Measurements from ENCODE around the gene GIPC2. TPM values are rescaled to one million over a fixed set of nuclear protein-coding genes. Genes with fewer than 3 reads are reported as not detected.

The GIPC2 gene
- total and polyA plus RNA-seq, 2 donors (not counting 3 experiments of a cell fraction or from before 2014, with no cell fraction given), result 2.8 to 9.6 TPM

DNA sequence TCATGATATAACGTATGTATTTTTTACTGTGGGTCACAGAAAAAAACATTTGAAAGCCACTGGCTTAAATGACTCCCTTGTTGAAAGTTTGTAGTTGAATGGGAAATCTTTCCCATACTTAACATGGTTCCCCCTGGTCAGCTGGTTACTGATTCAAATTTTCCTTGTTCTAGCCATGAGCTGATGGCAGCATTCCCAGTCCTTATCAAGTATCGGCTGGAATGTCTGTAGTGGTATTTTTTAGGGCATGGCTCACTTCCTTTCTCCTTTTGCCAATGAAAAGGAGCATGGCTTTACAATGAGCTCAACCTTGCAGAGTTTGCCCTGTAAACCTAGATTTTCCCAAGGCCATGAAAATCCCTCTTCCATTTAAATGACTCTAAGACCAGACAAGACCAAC lies 55.7 kb downstream of the GIPC2 start:
- Histone ChIP-seq H3K27me3 (ENCODE audit: control insufficient read depth in 2 of 2, insufficient read depth in 2 of 2, low read length in 2 of 2) (no peaks in the 10 kb centered on the region), H3K4me1 (ENCODE audit: control insufficient read depth, extremely low read depth, insufficient read depth, low read length) (peaks cover 52% of the 10 kb centered on the region), H4K20me1 (replicated peaks; ENCODE audit: control insufficient read depth, extremely low read depth, insufficient read depth, low read length) (no peaks in the 10 kb centered on the region), H3K4me2 (ENCODE audit: insufficient read depth, low read length) (peak overlapping the region; percentile 52), H2AFZ (ENCODE audit: low read depth, low read length) (no peak overlapping the region), H3K9me3 (replicated peaks; ENCODE audit: control insufficient read depth, insufficient read depth, low read length) (no peaks in the 10 kb centered on the region), H3K9ac (replicated peaks; ENCODE audit: extremely low read depth, insufficient read depth, low read length) (peak overlapping the region; percentile 56), H3K4me3 (replicated peaks in 1 of 3; ENCODE audit: insufficient read depth in 1 of 3, low read depth in 1 of 3, low read length in 3 of 3) (no peak overlapping the region), H3K9me1 (replicated peaks; ENCODE audit: control insufficient read depth, extremely low read depth, insufficient read depth, low read length) (no peaks in the 10 kb centered on the region), H3K79me2 (ENCODE audit: control insufficient read depth, insufficient read depth, low read length) (no peaks in the 10 kb centered on the region), H3K36me3 (ENCODE audit: control insufficient read depth in 2 of 2, extremely low read depth in 1 of 2, insufficient read depth in 2 of 2, low read length in 2 of 2) (no peaks in the 10 kb centered on the region), H3K27ac (ENCODE audit: insufficient read depth, low read depth, low read length) (peak overlapping the region; percentile 98)
- FAIRE-seq, result peak; percentile 83
- TF ChIP-seq MYC (IDR thresholded peaks at IDR 0.05; ENCODE audit: low read depth, low read length) (peak; percentile 51), GATA2 (IDR thresholded peaks at IDR 0.05; ENCODE audit: insufficient read depth, insufficient read length, low read depth, low read length) (peak; percentile 92), JUN (IDR thresholded peaks at IDR 0.05; ENCODE audit: borderline replicate concordance, insufficient read depth, insufficient read length, low read depth) (peak; percentile 94), EZH2 (IDR thresholded peaks at IDR 0.05; ENCODE audit: borderline replicate concordance, low read depth, low read length, severe bottlenecking) (no peak), POLR2A (IDR thresholded peaks at IDR 0.05; ENCODE audit: low read depth, low read length) (peak; percentile 60), POLR2AphosphoS5 (IDR thresholded peaks at IDR 0.05; ENCODE audit: insufficient read depth, low read depth, low read length) (peak; percentile 84), CTCF (IDR thresholded peaks at IDR 0.05; ENCODE audit: extremely low read depth in 1 of 2, insufficient read depth in 1 of 2, low read depth in 1 of 2, low read length in 2 of 2) (no peak), FOS (IDR thresholded peaks at IDR 0.05; ENCODE audit: borderline replicate concordance, insufficient read depth, low read length) (peak; percentile 59)
- TF ChIP-seq, protein P1, sequence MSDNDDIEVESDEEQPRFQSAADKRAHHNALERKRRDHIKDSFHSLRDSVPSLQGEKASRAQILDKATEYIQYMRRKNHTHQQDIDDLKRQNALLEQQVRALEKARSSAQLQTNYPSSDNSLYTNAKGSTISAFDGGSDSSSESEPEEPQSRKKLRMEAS (IDR thresholded peaks at IDR 0.05; ENCODE audit: insufficient read depth, insufficient read length), result peak; percentile 54
- dilution Hi-C loops (cut with MboI; ENCODE audit: extremely low pct_ligation_motif_present, low sequenced_read_pairs), result no loop called here
- DNase-seq (ENCODE audit: low read depth, low spot score), result peak; percentile 99
- no TSS peak for BruUV-seq (replicated peaks)
- ChIA-PET CTCF (interaction anchor here (0.8 to 5.4 kb wide), 12 partner anchors 12 to 97 kb away, joined by 3 to 49 read pairs (median 5); partner anchors contain the start of genes DNAJB4 and GIPC2), POLR2A (interaction anchor here (0.6 to 2.9 kb wide), 8 partner anchors 13 to 96 kb away, joined by 3 to 43 read pairs (median 3); partner anchors contain the start of gene DNAJB4)
- intact Hi-C loops (cut with micrococcal nuclease), result loop anchor here (1.0 to 5.0 kb wide), 7 partner anchors 22 to 419 kb away; partner anchors contain the start of genes FUBP1, NEXN and ZZZ3
